A673 (cell line): ENCODE data around the gene PGA3. TPM values are rescaled to one million over a fixed set of nuclear protein-coding genes. Genes with fewer than 3 reads are reported as not detected.
"Not testable (repeated sequence)": the region's sequence is repeated elsewhere in the genome, so short reads cannot be mapped to it uniquely, and the experiment has no call there.

Source experiments
- BruUV-seq: library from RNA; stranded (reverse); fragments of 400-500 nt; replicated peaks from 2 replicates; lab custom pipeline; 2021; lab: Mats Ljungman, UMichigan
- CTCF ChIA-PET: fragments of 300-600 bp; sonication (Branson Sonifier 250); formaldehyde crosslinking; loops from one replicate; lab custom pipeline; 2022; ENCODE audit warnings: antibody characterized with exemption; lab: Charles Lee
- POLR2A ChIA-PET: fragments of 300-600 bp; sonication (Branson Sonifier 250); formaldehyde crosslinking; loops from one replicate; lab custom pipeline; 2022; ENCODE audit warnings: antibody characterized with exemption; ENCODE audit not compliant: low non-redundant PET; lab: Charles Lee
- DNase-seq: peaks from one replicate; pipeline ENCODE4 v3.0.0-alpha.2; 2015; ENCODE audit warnings: low spot score
- H3K27ac ChIP-seq: fragments of 200-600 bp; sonication (generic); 2 replicates; pipeline ENCODE4 v1.5.1; 2016; ENCODE audit warnings: mixed run types, low read depth, mild to moderate bottlenecking, mixed read lengths, antibody characterized with exemption, low read length; ENCODE audit not compliant: poor library complexity, severe bottlenecking
- H3K27me3 ChIP-seq: fragments of 200-600 bp; sonication (generic); replicated peaks from 2 replicates; pipeline ENCODE4 v1.6.1; 2017; ENCODE audit warnings: mixed run types, low read depth, mild to moderate bottlenecking, mixed read lengths, antibody characterized with exemption, low read length; ENCODE audit not compliant: insufficient read depth, poor library complexity
- H3K36me3 ChIP-seq: fragments of 200-600 bp; sonication (generic); 2 replicates; pipeline ENCODE4 v1.6.1; 2016; ENCODE audit warnings: mixed run types, mild to moderate bottlenecking, mixed read lengths, antibody characterized with exemption, low read length; ENCODE audit not compliant: insufficient read depth, poor library complexity, severe bottlenecking
- H3K4me1 ChIP-seq: fragments of 200-600 bp; sonication (generic); 2 replicates; pipeline ENCODE4 v1.6.1; 2017; ENCODE audit warnings: mixed run types, mild to moderate bottlenecking, mixed read lengths, antibody characterized with exemption, low read length; ENCODE audit not compliant: insufficient read depth, poor library complexity, severe bottlenecking
- H3K4me3 ChIP-seq: fragments of 200-600 bp; sonication (generic); 2 replicates; pipeline ENCODE4 v1.5.1; 2016; ENCODE audit warnings: low read depth, mixed run types, mild to moderate bottlenecking, mixed read lengths, low read length; ENCODE audit not compliant: poor library complexity, severe bottlenecking
- H3K9me3 ChIP-seq: fragments of 200-600 bp; sonication (generic); 2 replicates; pipeline ENCODE4 v1.6.1; 2016; ENCODE audit warnings: mixed run types, low read depth, mild to moderate bottlenecking, mixed read lengths, antibody characterized with exemption, low read length; ENCODE audit not compliant: poor library complexity, severe bottlenecking
- intact Hi-C: fragments of 100-400 bp; cut with micrococcal nuclease; formaldehyde crosslinking; loops from one replicate; pipeline ENCODE4 v1.10.0; 2022; ENCODE audit not compliant: unreplicated experiment
- total RNA-seq: library from RNA; stranded (reverse); gene quantifications from 2 replicates; pipeline ENCODE4 v1.2.3, GENCODE V29; 2021

Gene PGA3
- total RNA-seq, 1 experiment from 2014 or later, result not detected

DNA sequence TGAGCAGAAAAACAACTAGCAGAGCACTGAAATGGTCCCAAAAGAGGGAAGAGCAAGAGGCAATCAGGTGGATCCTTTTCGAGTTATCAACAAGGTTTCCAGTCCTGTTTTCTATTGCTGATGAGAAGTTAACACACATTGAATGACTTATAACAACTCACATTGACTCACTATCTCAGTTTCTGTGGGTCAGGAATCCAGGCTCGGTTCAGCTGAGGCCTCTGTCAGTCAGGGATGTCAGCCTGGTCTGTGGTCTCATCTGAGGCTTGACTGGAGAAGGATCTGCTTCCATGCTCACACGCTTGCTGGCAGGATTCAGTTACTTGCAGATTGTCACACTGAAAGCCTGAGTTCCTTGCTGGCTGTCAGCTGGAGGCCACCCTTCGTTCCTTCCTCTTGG lies 33.8 kb downstream of the PGA3 start:
- POLR2A ChIA-PET, H3K9me3 ChIP-seq, H3K36me3 ChIP-seq, intact Hi-C loops, H3K27ac ChIP-seq, CTCF ChIA-PET, BruUV-seq, H3K27me3 ChIP-seq, H3K4me1 ChIP-seq, H3K4me3 ChIP-seq, DNase-seq: not testable (repeated sequence)

GRCh38 chr11:61240288-61240687 lies 37.0 kb downstream of the PGA3 start:
- BruUV-seq, DNase-seq: not testable (repeated sequence)

DNA sequence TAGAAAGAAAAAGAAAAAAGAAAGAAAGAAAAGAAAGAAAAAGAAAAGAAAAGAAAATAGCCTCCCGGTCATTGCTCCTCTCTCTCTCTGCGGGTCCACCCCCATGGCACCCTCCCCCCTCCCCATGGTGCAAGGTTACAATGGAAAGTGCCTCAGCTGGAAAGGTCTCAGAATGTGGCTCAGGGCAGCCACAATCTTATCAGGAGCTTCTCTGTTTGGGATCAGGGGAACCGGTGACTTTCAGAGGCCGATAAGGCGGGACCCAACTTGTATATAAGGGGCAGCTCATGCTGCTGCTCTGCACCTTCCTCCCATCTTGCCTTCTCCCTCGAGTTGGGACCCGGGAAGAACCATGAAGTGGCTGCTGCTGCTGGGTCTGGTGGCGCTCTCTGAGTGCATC lies 37.6 kb downstream of the PGA3 start, which contains the start of gene PGA5:
PGA5 (plus strand) TSS at position 301 of the 400 bp plus-strand sequence; CDS start at position 353, 52 bp downstream.
- CTCF ChIA-PET, H3K27me3 ChIP-seq, H3K4me1 ChIP-seq, H3K4me3 ChIP-seq, BruUV-seq, DNase-seq, H3K9me3 ChIP-seq, intact Hi-C loops, H3K36me3 ChIP-seq, POLR2A ChIA-PET, H3K27ac ChIP-seq: not testable (repeated sequence)

More at GRCh38 chr11:61240288-61240687, 37.0 kb downstream of the PGA3 start:
- H3K4me3 ChIP-seq, intact Hi-C loops, H3K27ac ChIP-seq, POLR2A ChIA-PET, H3K9me3 ChIP-seq, H3K36me3 ChIP-seq, H3K4me1 ChIP-seq, CTCF ChIA-PET, H3K27me3 ChIP-seq: not testable (repeated sequence)

GRCh38 chr11:61241526-61241925 lies 38.2 kb downstream of the PGA3 start:
- H3K4me1 ChIP-seq, H3K4me3 ChIP-seq, CTCF ChIA-PET, H3K9me3 ChIP-seq, intact Hi-C loops, H3K36me3 ChIP-seq, BruUV-seq, H3K27ac ChIP-seq, H3K27me3 ChIP-seq, DNase-seq, POLR2A ChIA-PET: not testable (repeated sequence)

DNA sequence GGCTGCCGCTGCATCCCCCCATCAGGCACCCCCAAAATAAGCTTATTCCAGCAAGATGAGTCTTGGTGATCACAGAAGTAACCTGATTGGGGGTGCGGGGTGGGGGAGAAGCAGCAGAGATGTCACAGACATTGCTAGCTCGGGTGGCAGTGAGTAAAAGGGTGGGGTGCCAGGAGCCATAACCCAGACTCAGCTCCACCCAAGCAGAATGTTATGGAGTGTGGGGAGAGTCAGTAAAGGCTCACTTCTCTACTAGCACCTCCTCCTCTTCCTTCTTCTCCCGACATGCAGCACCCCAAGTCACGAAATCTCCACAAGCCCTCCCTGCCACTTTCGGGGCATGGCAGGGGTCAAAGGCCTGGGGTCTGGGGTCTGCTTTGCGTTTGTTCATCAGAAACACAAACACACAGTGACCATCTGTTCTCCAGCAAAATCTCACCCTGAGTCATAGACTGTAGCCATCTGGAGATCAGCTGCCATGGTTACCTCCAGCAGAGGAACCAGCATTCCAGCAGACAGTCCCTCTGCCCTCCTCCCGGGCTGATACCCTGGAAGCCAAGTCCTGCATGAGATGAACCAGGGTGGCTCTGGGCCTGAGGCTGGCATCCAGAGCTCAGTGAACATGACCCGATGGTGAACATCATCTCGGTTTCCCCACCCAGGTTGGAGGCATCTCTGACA lies 42.1 kb downstream of the PGA3 start:
- CTCF ChIA-PET, H3K27me3 ChIP-seq, H3K9me3 ChIP-seq, H3K27ac ChIP-seq, H3K36me3 ChIP-seq, intact Hi-C loops, BruUV-seq, POLR2A ChIA-PET, H3K4me1 ChIP-seq, DNase-seq, H3K4me3 ChIP-seq: not testable (repeated sequence)

DNA sequence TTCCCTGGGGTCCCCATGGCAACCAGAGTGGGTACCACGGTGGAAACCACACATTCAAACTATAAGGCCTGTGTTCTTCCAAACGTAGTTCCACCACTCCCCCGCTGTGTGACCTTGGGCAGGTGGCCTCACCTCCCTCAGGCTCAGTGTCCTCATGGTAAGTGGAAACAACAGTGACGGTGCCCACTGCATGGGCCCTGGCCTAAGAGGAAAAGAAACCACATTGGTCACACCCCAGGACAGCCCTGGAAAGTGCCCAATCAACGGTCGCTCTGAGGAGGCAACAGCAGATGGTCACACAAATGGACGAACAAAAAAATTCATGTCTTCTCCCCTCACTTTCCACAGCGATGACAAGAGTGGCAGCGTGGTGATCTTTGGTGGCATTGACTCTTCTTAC lies 44.8 kb downstream of the PGA3 start:
- H3K4me3 ChIP-seq, H3K36me3 ChIP-seq, H3K4me1 ChIP-seq, H3K27ac ChIP-seq, DNase-seq, BruUV-seq, CTCF ChIA-PET, H3K9me3 ChIP-seq, intact Hi-C loops, POLR2A ChIA-PET, H3K27me3 ChIP-seq: not testable (repeated sequence)

DNA sequence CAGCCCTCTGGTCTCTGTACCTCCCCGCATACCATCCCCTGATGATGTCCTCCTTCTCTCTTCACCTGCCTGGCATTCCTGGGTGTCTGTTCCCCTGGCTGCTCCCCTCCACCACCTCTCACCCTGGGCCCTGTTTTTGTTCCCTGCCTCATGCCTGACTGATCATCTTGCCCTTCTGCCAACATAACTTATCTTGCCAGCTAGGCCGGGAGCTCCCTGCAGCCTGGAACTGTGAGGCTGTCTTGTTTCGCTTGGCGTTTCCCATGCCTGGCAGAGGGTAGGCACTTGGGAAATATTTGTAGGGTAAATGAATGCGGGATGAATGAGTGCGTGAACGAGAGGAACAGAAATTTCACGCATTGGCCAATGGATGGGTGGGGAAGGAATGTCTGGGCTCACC lies 45.9 kb downstream of the PGA3 start:
- H3K27me3 ChIP-seq, H3K27ac ChIP-seq, CTCF ChIA-PET, BruUV-seq, H3K4me3 ChIP-seq, H3K9me3 ChIP-seq, H3K4me1 ChIP-seq, H3K36me3 ChIP-seq, intact Hi-C loops, POLR2A ChIA-PET, DNase-seq: not testable (repeated sequence)
